ENCODE results near the gene TRIM75. TPM values are rescaled to one million over a fixed set of nuclear protein-coding genes. Genes with fewer than 3 reads are reported as not detected.
A peak's percentile ranks its signal among the peaks of the same experiment; 100 is the strongest.
"Not testable (repeated sequence)": the region's sequence is repeated elsewhere in the genome, so short reads cannot be mapped to it uniquely, and the experiment has no call there.

TRIM75 gene
- total RNA-seq, 1 experiment from 2014 or later, result not detected

GRCh38 chr4:165016971-165017370, 36.7 kb upstream of the TRIM75 start:
- no peaks in the 10 kb centered on the region for H3K9me3 ChIP-seq (ENCODE audit: insufficient read depth, low read depth)
- H2AFZ ChIP-seq, result no peak overlapping the region
- ChIA-PET CTCF (no interaction called here), POLR2A (ENCODE audit: unreplicated experiment) (interaction anchor here (0.5 kb wide), 1 partner anchor 1107 kb away, joined by 5 read pairs; no protein-coding TSS in a partner anchor)
- TF ChIP-seq CTCF (conservative IDR thresholded peaks at IDR 0.05) (no peak), EZH2 (IDR thresholded peaks at IDR 0.05; ENCODE audit: low read depth) (no peak)
- DNase-seq, result peak in 1 of 2 experiments; percentile 9
- no peaks in the 10 kb centered on the region for H3K9me2 ChIP-seq (ENCODE audit: insufficient read depth)
- no peaks in the 10 kb centered on the region for H3K4me1 ChIP-seq (replicated peaks; ENCODE audit: insufficient read depth)
- intact Hi-C loops (cut with micrococcal nuclease; ENCODE audit: unreplicated experiment), result no loop called here
- H3K4me3 ChIP-seq, result no peak overlapping the region
- H3K27me3 ChIP-seq (ENCODE audit: insufficient read depth, low read depth), result no peaks in the 10 kb centered on the region
- H4K20me1 ChIP-seq (ENCODE audit: insufficient read depth), result no peaks in the 10 kb centered on the region
- no peak overlapping the region for H3K27ac ChIP-seq
- H3F3A ChIP-seq (ENCODE audit: insufficient read depth, low read depth), result no peaks in the 10 kb centered on the region
- H3K4me2 ChIP-seq, result no peak overlapping the region
- no peaks in the 10 kb centered on the region for H3K36me3 ChIP-seq (ENCODE audit: low read depth)
- H3K79me2 ChIP-seq (ENCODE audit: low read depth), result no peaks in the 10 kb centered on the region
- no TSS peak for BruUV-seq (replicated peaks)

DNA sequence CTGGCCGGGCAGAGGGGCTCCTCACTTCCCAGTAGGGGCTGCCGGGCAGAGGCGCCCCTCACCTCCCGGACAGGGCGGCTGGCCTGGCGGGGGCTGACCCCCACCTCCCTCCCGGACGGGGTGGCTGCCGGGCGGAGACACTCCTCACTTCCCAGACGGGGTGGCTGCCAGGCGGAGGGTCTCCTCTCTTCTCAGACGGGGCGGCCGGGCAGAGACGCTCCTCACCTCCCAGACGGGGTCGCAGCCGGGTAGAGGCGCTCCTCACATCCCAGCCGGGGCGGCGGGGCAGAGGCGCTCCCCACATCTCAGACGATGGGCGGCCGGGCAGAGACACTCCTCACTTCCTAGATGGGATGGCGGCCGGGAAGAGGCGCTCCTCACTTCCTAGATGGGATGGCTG, 33.7 kb upstream of the TRIM75 start:
- H2AFZ ChIP-seq; H3K4me2 ChIP-seq; H3K36me3 ChIP-seq (ENCODE audit: low read depth); BruUV-seq (replicated peaks); DNase-seq; H3K27me3 ChIP-seq (ENCODE audit: insufficient read depth, low read depth); H3K27ac ChIP-seq; H3K4me1 ChIP-seq (replicated peaks; ENCODE audit: insufficient read depth); H3K9me2 ChIP-seq (ENCODE audit: insufficient read depth); intact Hi-C loops (cut with micrococcal nuclease; ENCODE audit: unreplicated experiment); H3K9me3 ChIP-seq (ENCODE audit: insufficient read depth, low read depth); POLR2A ChIA-PET (ENCODE audit: unreplicated experiment); H3K79me2 ChIP-seq (ENCODE audit: low read depth); H3F3A ChIP-seq (ENCODE audit: insufficient read depth, low read depth); H4K20me1 ChIP-seq (ENCODE audit: insufficient read depth); H3K4me3 ChIP-seq; CTCF ChIA-PET: not testable (repeated sequence)

GRCh38 chr4:165025782-165026181, 27.9 kb upstream of the TRIM75 start:
- H3K4me2 ChIP-seq; H3K27me3 ChIP-seq (ENCODE audit: insufficient read depth, low read depth); H3K36me3 ChIP-seq (ENCODE audit: low read depth); BruUV-seq (replicated peaks); intact Hi-C loops (cut with micrococcal nuclease; ENCODE audit: unreplicated experiment); H3K4me1 ChIP-seq (replicated peaks; ENCODE audit: insufficient read depth); H2AFZ ChIP-seq; POLR2A ChIA-PET (ENCODE audit: unreplicated experiment); H4K20me1 ChIP-seq (ENCODE audit: insufficient read depth); H3K27ac ChIP-seq; H3K9me3 ChIP-seq (ENCODE audit: insufficient read depth, low read depth); DNase-seq; H3K9me2 ChIP-seq (ENCODE audit: insufficient read depth); H3K4me3 ChIP-seq; H3F3A ChIP-seq (ENCODE audit: insufficient read depth, low read depth); H3K79me2 ChIP-seq (ENCODE audit: low read depth); CTCF ChIA-PET: not testable (repeated sequence)

DNA sequence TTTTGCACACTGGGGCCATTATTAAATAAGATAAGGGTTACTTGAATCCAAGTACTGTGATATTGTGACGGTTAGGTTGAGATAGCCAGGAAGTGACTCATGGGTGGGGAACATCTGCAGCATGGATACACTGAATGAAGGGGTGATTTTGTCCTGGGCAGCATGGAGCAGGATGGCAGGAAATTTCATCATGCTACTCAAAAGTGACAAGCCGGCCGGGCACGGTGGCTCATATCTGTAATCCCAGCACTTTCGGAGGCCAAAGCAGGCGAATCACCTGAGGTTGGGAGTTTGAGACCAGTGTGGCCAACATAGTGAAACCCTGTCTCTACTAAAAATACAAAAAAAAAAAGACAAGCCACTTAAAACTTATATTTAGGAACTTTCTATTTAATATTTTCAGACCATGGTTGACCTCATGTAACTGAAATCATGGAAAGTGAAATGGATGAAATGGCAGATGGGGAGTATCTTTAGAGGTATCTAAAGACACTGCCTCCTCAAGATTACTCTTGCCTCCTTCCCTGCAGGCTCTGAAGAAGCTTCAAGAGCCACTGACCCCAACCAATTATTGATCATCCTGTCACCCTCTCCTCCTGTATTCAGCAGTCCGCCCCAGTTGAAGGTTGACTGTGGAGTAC, 25.8 kb upstream of the TRIM75 start:
- no peak overlapping the region for H3K4me2 ChIP-seq
- no TSS peak for BruUV-seq (replicated peaks)
- no peak overlapping the region for H3K27ac ChIP-seq
- H3K4me1 ChIP-seq (replicated peaks; ENCODE audit: insufficient read depth), result no peaks in the 10 kb centered on the region
- CTCF ChIA-PET, result no interaction called here
- H3K9me3 ChIP-seq (ENCODE audit: insufficient read depth, low read depth), result no peaks in the 10 kb centered on the region
- POLR2A ChIA-PET (ENCODE audit: unreplicated experiment), result no interaction called here
- DNase-seq, result no peak
- no peak overlapping the region for H3K4me3 ChIP-seq
- no peaks in the 10 kb centered on the region for H3K27me3 ChIP-seq (ENCODE audit: insufficient read depth, low read depth)
- no peaks in the 10 kb centered on the region for H3K9me2 ChIP-seq (ENCODE audit: insufficient read depth)
- no peaks in the 10 kb centered on the region for H3K79me2 ChIP-seq (ENCODE audit: low read depth)
- TF ChIP-seq EZH2 (IDR thresholded peaks at IDR 0.05; ENCODE audit: low read depth) (no peak), CTCF (conservative IDR thresholded peaks at IDR 0.05) (no peak)
- no peaks in the 10 kb centered on the region for H4K20me1 ChIP-seq (ENCODE audit: insufficient read depth)
- no peaks in the 10 kb centered on the region for H3F3A ChIP-seq (ENCODE audit: insufficient read depth, low read depth)
- intact Hi-C loops (cut with micrococcal nuclease; ENCODE audit: unreplicated experiment), result no loop called here
- no peaks in the 10 kb centered on the region for H3K36me3 ChIP-seq (ENCODE audit: low read depth)
- no peak overlapping the region for H2AFZ ChIP-seq
